Esophagus mucosa (tissue), 1 donor: ENCODE measurements around the gene PSMD8. TPM values are rescaled to one million over a fixed set of nuclear protein-coding genes. Genes with fewer than 3 reads are reported as not detected.

Source experiments
- total RNA-seq: library from RNA; stranded (reverse); gene quantifications from one replicate; pipeline ENCODE4 v1.2.4, GENCODE V29; 2023
- donor health status: DM: yes; HTN: yes; CAD: no.

The PSMD8 gene
- total RNA-seq, 1 donor from 2014 or later, result 154 TPM

Other genes starting within 250 kb of the PSMD8 start
- gene DPF1, start 150.3 kb upstream of the PSMD8 start, total RNA-seq, result 0.16 TPM
- 2.8 TPM for gene PPP1R14A, start 118.2 kb upstream of the PSMD8 start, total RNA-seq
- 356 TPM for gene SPINT2, start 110.0 kb upstream of the PSMD8 start, total RNA-seq
- 272 TPM for gene C19orf33, start 70.3 kb upstream of the PSMD8 start, total RNA-seq
- gene YIF1B, start 58.6 kb upstream of the PSMD8 start, total RNA-seq, result 43.1 TPM
- gene KCNK6, start 54.7 kb upstream of the PSMD8 start, total RNA-seq, result 22.8 TPM
- gene CATSPERG, start 38.7 kb upstream of the PSMD8 start, total RNA-seq, result 2.0 TPM
- not detected for gene GGN, start 13.5 kb downstream of the PSMD8 start, total RNA-seq
- gene SPRED3, start 14.1 kb downstream of the PSMD8 start, total RNA-seq, result 0.56 TPM
- gene FAM98C, start 28.5 kb downstream of the PSMD8 start, total RNA-seq, result 20.8 TPM
- gene RASGRP4, start 51.6 kb downstream of the PSMD8 start, total RNA-seq, result 0.24 TPM
- gene RYR1, start 59.1 kb downstream of the PSMD8 start, total RNA-seq, result 6.4 TPM
- 3.4 TPM for gene MAP4K1, start 243.4 kb downstream of the PSMD8 start, total RNA-seq
- 304 TPM for gene EIF3K, start 244.6 kb downstream of the PSMD8 start, total RNA-seq